H9 (cell line): Measurements from ENCODE around the gene UGT1A3. TPM values are rescaled to one million over a fixed set of nuclear protein-coding genes. Genes with fewer than 3 reads are reported as not detected.

Source experiments
- DNase-seq: peaks from one replicate; pipeline ENCODE4 v3.0.0-alpha.2; 2017
- H2AFZ ChIP-seq: one replicate; pipeline ENCODE4 v1.6.1; 2013; ENCODE audit warnings: mild to moderate bottlenecking, low read length, control low read depth, moderate library complexity
- H2AK5ac ChIP-seq: 2 replicates; pipeline ENCODE4 v1.6.1; 2013; ENCODE audit warnings: low read length, control low read depth, mixed read lengths; ENCODE audit not compliant: insufficient read length
- H2BK120ac ChIP-seq: one replicate; pipeline ENCODE4 v1.6.1; 2013; ENCODE audit warnings: low read depth, mild to moderate bottlenecking, low read length, control low read depth, inconsistent platforms; ENCODE audit not compliant: poor library complexity, severe bottlenecking
- H2BK12ac ChIP-seq: 2 replicates; pipeline ENCODE4 v1.6.1; 2013; ENCODE audit warnings: low read length, control low read depth, mixed read lengths, low read depth; ENCODE audit not compliant: insufficient read length
- H2BK15ac ChIP-seq: 2 replicates; pipeline ENCODE4 v1.6.1; 2013; ENCODE audit warnings: low read depth, low read length, control low read depth
- H2BK20ac ChIP-seq: one replicate; pipeline ENCODE4 v1.6.1; 2013; ENCODE audit warnings: low read depth, mild to moderate bottlenecking, low read length, control low read depth, inconsistent platforms; ENCODE audit not compliant: poor library complexity, severe bottlenecking
- H2BK5ac ChIP-seq: 2 replicates; pipeline ENCODE4 v1.6.1; 2013; ENCODE audit warnings: low read length, control low read depth, mixed read lengths; ENCODE audit not compliant: insufficient read length
- H3K14ac ChIP-seq: 2 replicates; pipeline ENCODE4 v1.6.1; 2013; ENCODE audit warnings: low read length, control low read depth; ENCODE audit not compliant: insufficient read depth
- H3K18ac ChIP-seq: 2 replicates; pipeline ENCODE4 v1.6.1; 2013; ENCODE audit warnings: low read depth, mild to moderate bottlenecking, mixed read lengths, low read length, control low read depth; ENCODE audit not compliant: insufficient read length
- H3K23ac ChIP-seq: 2 replicates; pipeline ENCODE4 v1.6.1; 2013; ENCODE audit warnings: low read length, control low read depth, mixed read lengths, low read depth; ENCODE audit not compliant: insufficient read length
- H3K23me2 ChIP-seq: 2 replicates; pipeline ENCODE4 v1.6.1; 2013; ENCODE audit warnings: low read depth, mild to moderate bottlenecking, mixed read lengths, low read length, control low read depth; ENCODE audit not compliant: insufficient read length, poor library complexity, severe bottlenecking
- H3K27ac ChIP-seq: 2 replicates; pipeline ENCODE4 v1.5.1; 2013; ENCODE audit warnings: low read length, control low read depth, mixed read lengths, low read depth; ENCODE audit not compliant: insufficient read length
- H3K27me3 ChIP-seq: 2 replicates; pipeline ENCODE4 v1.6.1; 2013; ENCODE audit warnings: low read length, control low read depth, inconsistent platforms; ENCODE audit not compliant: insufficient read depth
- H3K4ac ChIP-seq: 2 replicates; pipeline ENCODE4 v1.6.1; 2013; ENCODE audit warnings: low read depth, mild to moderate bottlenecking, control low read depth, inconsistent platforms, low read length, moderate library complexity
- H3K4me1 ChIP-seq: 2 replicates; pipeline ENCODE4 v1.6.1; 2013; ENCODE audit warnings: low read length, control low read depth, inconsistent platforms; ENCODE audit not compliant: insufficient read depth
- H3K4me2 ChIP-seq: 2 replicates; pipeline ENCODE4 v1.6.1; 2013; ENCODE audit warnings: low read length, control low read depth, mixed read lengths; ENCODE audit not compliant: insufficient read length, insufficient read depth
- H3K56ac ChIP-seq: 2 replicates; pipeline ENCODE4 v1.6.1; 2013; ENCODE audit warnings: low read depth, mild to moderate bottlenecking, mixed read lengths, low read length, control low read depth; ENCODE audit not compliant: insufficient read length
- H3K79me1 ChIP-seq: 2 replicates; pipeline ENCODE4 v1.6.1; 2013; ENCODE audit warnings: low read depth, mild to moderate bottlenecking, moderate library complexity, low read length, control low read depth, inconsistent platforms; ENCODE audit not compliant: insufficient read depth, poor library complexity, severe bottlenecking
- H3K79me2 ChIP-seq: 2 replicates; pipeline ENCODE4 v1.6.1; 2013; ENCODE audit warnings: low read length, control low read depth, inconsistent platforms; ENCODE audit not compliant: insufficient read depth
- H3K9ac ChIP-seq: 2 replicates; pipeline ENCODE4 v1.6.1; 2013; ENCODE audit warnings: low read length, control low read depth, mixed read lengths; ENCODE audit not compliant: insufficient read length; ENCODE audit errors: extremely low read depth
- H3K9me3 ChIP-seq: one replicate; pipeline ENCODE4 v1.6.1; 2013; ENCODE audit warnings: low read depth, low read length, inconsistent platforms; ENCODE audit not compliant: control insufficient read depth
- H3T11ph ChIP-seq: one replicate; pipeline ENCODE4 v1.6.1; 2013; ENCODE audit warnings: mild to moderate bottlenecking, low read length, control low read depth, inconsistent platforms
- H4K20me1 ChIP-seq: one replicate; pipeline ENCODE4 v1.6.1; 2013; ENCODE audit not compliant: control insufficient read depth, insufficient read length, insufficient read depth
- H4K5ac ChIP-seq: 2 replicates; pipeline ENCODE4 v1.6.1; 2013; ENCODE audit warnings: low read depth, mild to moderate bottlenecking, mixed read lengths, low read length, control low read depth; ENCODE audit not compliant: insufficient read length
- H4K8ac ChIP-seq: replicated peaks from 2 replicates; pipeline ENCODE4 v1.6.1; 2013; ENCODE audit warnings: low read length, control low read depth, mixed read lengths, low read depth; ENCODE audit not compliant: insufficient read length
- H4K91ac ChIP-seq: 2 replicates; pipeline ENCODE4 v1.6.1; 2013; ENCODE audit warnings: low read depth, mild to moderate bottlenecking, moderate library complexity, mixed read lengths, low read length, control low read depth; ENCODE audit not compliant: insufficient read length
- H3K27ac Mint-ChIP-seq, 3 experiments: 2 replicates in 2 of 3; 3 replicates in 1 of 3; pipeline ENCODE4 v1.8.0; 2020 to 2021; ENCODE audit warnings: mixed read lengths in 3 of 3, mild to moderate bottlenecking in 1 of 3, moderate library complexity in 1 of 3
- H3K27me3 Mint-ChIP-seq: 2 replicates; pipeline ENCODE4 v1.8.0; 2021; ENCODE audit warnings: low read depth, mild to moderate bottlenecking, moderate library complexity, mixed read lengths
- H3K36me3 Mint-ChIP-seq, 3 experiments: 2 replicates in 2 of 3; 3 replicates in 1 of 3; pipeline ENCODE4 v1.8.0; 2020 to 2021; ENCODE audit warnings: low read depth in 3 of 3, mixed read lengths in 3 of 3; ENCODE audit not compliant: insufficient read depth in 1 of 3
- H3K4me1 Mint-ChIP-seq, 2 experiments: 2 replicates each; pipeline ENCODE4 v1.8.0; 2020; ENCODE audit warnings: mixed read lengths in 2 of 2
- H3K4me3 Mint-ChIP-seq, 2 experiments: 2 replicates in 1 of 2; 3 replicates in 1 of 2; pipeline ENCODE4 v1.8.0; 2020 to 2021; ENCODE audit warnings: mild to moderate bottlenecking in 2 of 2, mixed read lengths in 2 of 2, moderate library complexity in 1 of 2
- H3K9me3 Mint-ChIP-seq, 2 experiments: 2 replicates in 1 of 2; 3 replicates in 1 of 2; pipeline ENCODE4 v1.8.0; 2020; ENCODE audit warnings: mild to moderate bottlenecking in 2 of 2, mixed read lengths in 2 of 2, moderate library complexity in 1 of 2
- WGBS: extraction: QIAGEN DNeasy Blood & Tissue Kit; methylation state at CpG from one replicate; pipeline ENCODE4 v1.1.7; 2013; ENCODE audit warnings: missing lambda C conversion rate, low lambda C conversion rate, mixed read lengths; ENCODE audit not compliant: insufficient read length; ENCODE audit errors: extremely low coverage; 5-methylcytosine and 5-hydroxymethylcytosine counted together
- total RNA-seq: library from RNA; stranded (reverse); gene quantifications from 2 replicates; pipeline ENCODE4 v1.2.1, GENCODE V29; 2021
- TF ChIP-seq, protein P1 (sequence below): fragments of 200-600 bp; sonication (generic); conservative IDR thresholded peaks from 3 replicates; pipeline ENCODE4 v1.8.0; 2021; ENCODE audit warnings: antibody characterized with exemption, mild to moderate bottlenecking

The UGT1A3 gene
- total RNA-seq, 1 experiment from 2014 or later = not detected

- no peaks in the 10 kb centered on the region for H3K79me2 ChIP-seq
- H4K8ac ChIP-seq = no peak overlapping the region
- H3K27ac Mint-ChIP-seq = no peak overlapping the region; a peak in 1 of 7 replicates
- DNase-seq = peak; percentile 17
- H3K23ac ChIP-seq = no peak overlapping the region
- no peak overlapping the region for H2AK5ac ChIP-seq
- no peak overlapping the region for H3K9ac ChIP-seq
- no peak overlapping the region for H3K56ac ChIP-seq
- TF ChIP-seq, protein P1, sequence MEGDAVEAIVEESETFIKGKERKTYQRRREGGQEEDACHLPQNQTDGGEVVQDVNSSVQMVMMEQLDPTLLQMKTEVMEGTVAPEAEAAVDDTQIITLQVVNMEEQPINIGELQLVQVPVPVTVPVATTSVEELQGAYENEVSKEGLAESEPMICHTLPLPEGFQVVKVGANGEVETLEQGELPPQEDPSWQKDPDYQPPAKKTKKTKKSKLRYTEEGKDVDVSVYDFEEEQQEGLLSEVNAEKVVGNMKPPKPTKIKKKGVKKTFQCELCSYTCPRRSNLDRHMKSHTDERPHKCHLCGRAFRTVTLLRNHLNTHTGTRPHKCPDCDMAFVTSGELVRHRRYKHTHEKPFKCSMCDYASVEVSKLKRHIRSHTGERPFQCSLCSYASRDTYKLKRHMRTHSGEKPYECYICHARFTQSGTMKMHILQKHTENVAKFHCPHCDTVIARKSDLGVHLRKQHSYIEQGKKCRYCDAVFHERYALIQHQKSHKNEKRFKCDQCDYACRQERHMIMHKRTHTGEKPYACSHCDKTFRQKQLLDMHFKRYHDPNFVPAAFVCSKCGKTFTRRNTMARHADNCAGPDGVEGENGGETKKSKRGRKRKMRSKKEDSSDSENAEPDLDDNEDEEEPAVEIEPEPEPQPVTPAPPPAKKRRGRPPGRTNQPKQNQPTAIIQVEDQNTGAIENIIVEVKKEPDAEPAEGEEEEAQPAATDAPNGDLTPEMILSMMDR = no peak
- H2BK5ac ChIP-seq = no peak overlapping the region
- no peaks in the 10 kb centered on the region for H3K4me1 ChIP-seq
- H3K4ac ChIP-seq = no peak overlapping the region
- H3K27ac ChIP-seq = no peak overlapping the region
- H3K23me2 ChIP-seq = no peaks in the 10 kb centered on the region
- no peaks in the 10 kb centered on the region for H3K36me3 Mint-ChIP-seq
- no peaks in the 10 kb centered on the region for H4K20me1 ChIP-seq
- no peak overlapping the region for H4K5ac ChIP-seq
- H3K9me3 Mint-ChIP-seq = no peaks in the 10 kb centered on the region; a peak in 1 of 5 replicates
- H3K79me1 ChIP-seq = no peaks in the 10 kb centered on the region
- no peaks in the 10 kb centered on the region for H3K4me1 Mint-ChIP-seq
- no peak overlapping the region for H2BK120ac ChIP-seq
- no peak overlapping the region for H3K18ac ChIP-seq
- H2BK15ac ChIP-seq = no peak overlapping the region
- H3K9me3 ChIP-seq = no peaks in the 10 kb centered on the region
- no peak overlapping the region; the same call in 1 of the 2 replicates for H3K14ac ChIP-seq
- no peak overlapping the region for H3T11ph ChIP-seq
- no peak overlapping the region; a peak in 1 of 5 replicates for H3K4me3 Mint-ChIP-seq
- H3K27me3 Mint-ChIP-seq = peaks cover 4% of the 10 kb centered on the region
- WGBS = no CpG with 5 or more reads among the region's 11 CpGs
- no peak overlapping the region for H2AFZ ChIP-seq
- H4K91ac ChIP-seq = no peak overlapping the region
- no peak overlapping the region for H2BK20ac ChIP-seq
- no peaks in the 10 kb centered on the region for H3K27me3 ChIP-seq
- H2BK12ac ChIP-seq = no peak overlapping the region
- no peak overlapping the region for H3K4me2 ChIP-seq
These were observed 89.3 kb downstream of the UGT1A3 start for GRCh38 chr2:233817995-233818638.
